Measurements from ENCODE around the gene BTD. TPM values are rescaled to one million over a fixed set of nuclear protein-coding genes. Genes with fewer than 3 reads are reported as not detected.

Gene BTD
- polyA plus RNA-seq, 3 donors from 2014 or later = 25.0 to 32.7 (median 32.3) TPM

GRCh38 chr3:15649341-15649740, 47.8 kb downstream of the BTD start:
- Mint-ChIP-seq H3K9me3 (peaks cover 0 to 2% (median under 1%) of the 10 kb centered on the region in 6 donors), H3K36me3 (peaks cover 5 to 21% (median 12%) of the 10 kb centered on the region in 3 donors), H3K4me3 (peak overlapping the region in 4 of 5 donors; percentile 8 to 48 (median 18)), H3K27ac (no peak overlapping the region), H3K27me3 (ENCODE audit: low read depth in 3 of 3) (peaks cover 8 to 14% (median 12%) of the 10 kb centered on the region in 3 donors), H3K4me1 (peaks cover 54 to 62% of the 10 kb centered on the region in 2 donors)
- DNase-seq = no peak

GRCh38 chr3:15649858-15650257, 48.3 kb downstream of the BTD start:
- peaks cover under 1 to 3% (median 2%) of the 10 kb centered on the region in 6 donors for H3K9me3 Mint-ChIP-seq
- H3K27me3 Mint-ChIP-seq (ENCODE audit: low read depth in 3 of 3) = peaks cover 8 to 14% (median 12%) of the 10 kb centered on the region in 3 donors
- peaks cover 51 to 57% of the 10 kb centered on the region in 2 donors for H3K4me1 Mint-ChIP-seq
- no peak for DNase-seq
- peak overlapping the region in 3 of 5 donors; percentile 14 to 48 (median 22) for H3K4me3 Mint-ChIP-seq
- no peak overlapping the region for H3K27ac Mint-ChIP-seq
- peaks cover 5 to 22% (median 12%) of the 10 kb centered on the region in 3 donors for H3K36me3 Mint-ChIP-seq

DNA sequence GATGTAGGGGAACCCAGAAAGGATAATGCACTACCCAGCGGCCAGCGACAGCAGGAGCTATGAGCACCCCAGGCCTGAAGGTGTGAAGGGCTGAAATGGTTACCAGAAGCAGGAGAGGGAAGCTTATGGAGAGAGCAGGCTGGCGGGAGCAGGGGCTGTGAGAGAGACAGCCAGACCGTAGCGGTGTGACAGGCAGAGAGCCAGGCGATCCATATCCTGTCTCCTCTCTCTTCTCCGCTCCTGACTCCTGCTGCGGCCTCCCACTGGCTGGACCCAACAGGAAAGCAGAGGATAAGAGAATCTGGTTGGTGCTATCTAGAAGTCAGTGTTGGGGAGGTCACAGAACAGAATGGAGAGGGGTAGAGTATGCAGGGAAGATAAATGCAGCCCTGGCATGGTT, 49.9 kb downstream of the BTD start:
- Mint-ChIP-seq H3K36me3 (peaks cover 9 to 26% (median 25%) of the 10 kb centered on the region in 3 donors), H3K9me3 (peaks cover 9 to 16% (median 13%) of the 10 kb centered on the region in 6 donors), H3K27ac (no peak overlapping the region), H3K27me3 (ENCODE audit: low read depth in 3 of 3) (peaks cover 8 to 17% (median 15%) of the 10 kb centered on the region in 3 donors), H3K4me3 (no peak overlapping the region), H3K4me1 (peaks cover 36 to 42% of the 10 kb centered on the region in 2 donors)
- no peak for DNase-seq

GRCh38 chr3:15653321-15653720, 51.8 kb downstream of the BTD start:
- H3K27ac Mint-ChIP-seq = no peak overlapping the region
- H3K27me3 Mint-ChIP-seq (ENCODE audit: low read depth in 3 of 3) = peaks cover 6 to 13% (median 7%) of the 10 kb centered on the region in 3 donors
- peaks cover 23 to 33% of the 10 kb centered on the region in 2 donors for H3K4me1 Mint-ChIP-seq
- peaks cover 16 to 25% (median 20%) of the 10 kb centered on the region in 6 donors for H3K9me3 Mint-ChIP-seq
- H3K4me3 Mint-ChIP-seq = no peak overlapping the region
- H3K36me3 Mint-ChIP-seq = peaks cover 14 to 31% (median 29%) of the 10 kb centered on the region in 3 donors
- no peak for DNase-seq

DNA sequence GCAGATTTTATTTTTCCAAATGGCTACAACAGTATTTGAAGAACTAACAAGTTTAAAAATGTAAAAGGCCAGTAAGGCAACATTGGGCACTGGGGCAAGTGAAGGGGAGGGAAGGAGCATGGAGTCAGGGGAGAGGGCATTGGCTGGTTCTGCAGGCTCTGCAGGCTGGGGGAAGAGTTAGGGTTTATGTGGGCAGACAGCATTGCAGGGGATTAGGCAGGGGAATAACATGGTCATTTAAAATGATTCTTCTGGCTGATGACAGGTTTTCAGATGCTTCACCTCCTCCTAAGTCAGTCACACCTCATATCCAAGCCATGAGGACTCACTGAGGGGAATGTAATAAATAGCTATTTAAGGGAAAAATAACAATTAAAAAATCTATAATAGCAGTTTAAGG, 52.6 kb downstream of the BTD start:
- Mint-ChIP-seq H3K27ac (peak overlapping the region in 1 of 6 donors; percentile 60), H3K4me1 (peaks cover 21 to 29% of the 10 kb centered on the region in 2 donors)
- DNase-seq = no peak

DNA sequence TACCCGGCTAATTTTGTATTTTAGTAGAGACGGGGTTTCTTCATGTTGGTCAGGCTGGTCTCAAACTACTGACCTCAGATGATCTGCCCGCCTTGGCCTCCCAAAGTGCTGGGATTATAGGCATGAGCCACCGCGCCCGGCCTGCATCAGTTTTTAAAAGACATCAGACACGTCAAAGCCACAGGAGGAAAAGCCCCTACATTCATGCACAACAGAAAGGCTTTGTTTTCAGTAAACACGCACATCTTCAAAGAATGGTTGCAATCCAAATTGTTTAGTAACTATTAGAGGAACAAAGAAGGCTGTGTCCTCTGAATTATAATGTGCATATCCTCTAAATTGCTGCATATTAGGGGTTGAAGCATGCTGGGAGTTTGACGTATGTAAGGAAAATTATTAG, 53.3 kb downstream of the BTD start:
- H3K36me3 Mint-ChIP-seq = peaks cover 14 to 35% (median 26%) of the 10 kb centered on the region in 3 donors
- H3K27me3 Mint-ChIP-seq (ENCODE audit: low read depth in 3 of 3) = peaks cover 6 to 13% (median 7%) of the 10 kb centered on the region in 3 donors
- H3K27ac Mint-ChIP-seq = no peak overlapping the region
- peaks cover 19 to 29% of the 10 kb centered on the region in 2 donors for H3K4me1 Mint-ChIP-seq
- H3K9me3 Mint-ChIP-seq = peaks cover 16 to 27% (median 20%) of the 10 kb centered on the region in 6 donors
- DNase-seq = no peak
- H3K4me3 Mint-ChIP-seq = no peak overlapping the region

More for the DNA sequence above, 52.6 kb downstream of the BTD start:
- Mint-ChIP-seq H3K27me3 (ENCODE audit: low read depth in 3 of 3) (peaks cover 6 to 13% (median 7%) of the 10 kb centered on the region in 3 donors), H3K4me3 (no peak overlapping the region), H3K9me3 (peaks cover 16 to 27% (median 20%) of the 10 kb centered on the region in 6 donors), H3K36me3 (peaks cover 14 to 35% (median 31%) of the 10 kb centered on the region in 3 donors)

DNA sequence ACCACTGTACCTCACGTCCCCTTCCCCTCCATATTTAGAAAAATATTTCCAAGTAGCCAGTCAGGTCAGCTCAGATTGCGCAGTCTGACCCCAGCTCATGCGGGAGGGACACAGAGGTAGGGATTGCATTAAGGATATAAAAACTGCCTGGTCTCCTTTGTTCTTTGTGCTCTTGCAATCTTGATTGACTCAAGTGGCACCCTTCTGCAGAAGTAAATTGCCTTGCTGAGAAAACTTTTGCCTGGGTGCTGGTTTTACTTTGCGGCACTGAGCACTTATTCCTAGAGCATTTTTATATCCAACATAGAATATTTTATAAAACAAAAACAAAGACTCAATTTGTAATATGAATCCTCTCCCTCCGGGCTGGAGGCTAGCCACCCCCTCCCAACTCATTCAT, 54.8 kb downstream of the BTD start:
- DNase-seq = no peak
- Mint-ChIP-seq H3K27ac (peak overlapping the region in 1 of 6 donors; percentile 5), H3K4me1 (peaks cover 18 to 22% of the 10 kb centered on the region in 2 donors), H3K4me3 (no peak overlapping the region), H3K27me3 (ENCODE audit: low read depth in 3 of 3) (peaks cover 3 to 12% (median 8%) of the 10 kb centered on the region in 3 donors), H3K36me3 (peaks cover 15 to 35% (median 23%) of the 10 kb centered on the region in 3 donors), H3K9me3 (peaks cover 16 to 27% (median 20%) of the 10 kb centered on the region in 6 donors)

GRCh38 chr3:15657016-15657415, 55.5 kb downstream of the BTD start:
- H3K36me3 Mint-ChIP-seq = peaks cover 21 to 35% (median 22%) of the 10 kb centered on the region in 3 donors
- no peak overlapping the region for H3K4me3 Mint-ChIP-seq
- H3K27me3 Mint-ChIP-seq (ENCODE audit: low read depth in 3 of 3) = peaks cover 1 to 17% (median 11%) of the 10 kb centered on the region in 3 donors
- peaks cover 18 to 22% of the 10 kb centered on the region in 2 donors for H3K4me1 Mint-ChIP-seq
- H3K9me3 Mint-ChIP-seq = peaks cover 16 to 27% (median 20%) of the 10 kb centered on the region in 6 donors
- H3K27ac Mint-ChIP-seq = no peak overlapping the region
- no peak for DNase-seq

DNA sequence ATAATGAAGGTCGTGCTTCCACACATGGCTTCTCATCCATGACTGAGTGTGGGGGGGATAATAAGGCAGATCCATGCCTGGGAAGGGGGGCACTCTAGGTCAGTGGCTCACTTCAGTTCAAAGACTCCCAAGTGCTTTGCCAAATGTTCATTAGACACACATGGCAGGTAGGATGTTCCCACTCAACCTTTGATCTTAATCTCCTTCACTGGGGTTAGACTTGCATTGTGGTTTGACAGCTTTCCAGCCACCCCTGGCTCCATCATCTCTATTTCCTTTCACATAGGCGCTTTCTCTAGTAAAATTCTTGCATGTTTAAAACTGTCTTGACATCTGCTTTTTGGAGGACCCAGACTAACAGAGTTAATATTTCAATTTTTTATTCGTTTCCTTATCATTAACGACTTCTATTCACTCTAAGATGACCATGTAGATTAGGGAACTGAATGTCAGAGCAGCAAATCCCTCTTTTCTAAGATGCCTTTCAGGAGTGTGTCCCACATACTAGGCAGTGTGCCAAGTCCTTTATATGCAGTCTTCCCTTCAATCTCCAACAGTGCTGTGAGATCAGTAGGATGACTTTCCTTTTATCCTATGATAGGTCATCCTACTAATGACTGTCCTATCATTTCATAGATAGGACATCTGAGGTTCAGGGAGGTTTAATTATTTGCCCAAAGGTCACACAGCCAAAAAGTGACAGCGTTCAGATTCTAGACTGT, 57.9 kb downstream of the BTD start:
- Mint-ChIP-seq H3K36me3 (peaks cover 21 to 27% (median 22%) of the 10 kb centered on the region in 3 donors), H3K4me1 (peaks cover 18 to 22% of the 10 kb centered on the region in 2 donors), H3K27ac (no peak overlapping the region), H3K9me3 (peaks cover 17 to 25% (median 20%) of the 10 kb centered on the region in 6 donors), H3K27me3 (ENCODE audit: low read depth in 3 of 3) (peaks cover 4 to 15% (median 9%) of the 10 kb centered on the region in 3 donors), H3K4me3 (no peak overlapping the region)
- DNase-seq = no peak

GRCh38 chr3:15660055-15660935, 58.8 kb downstream of the BTD start:
- Mint-ChIP-seq H3K27me3 (ENCODE audit: low read depth in 3 of 3) (peaks cover 4 to 17% (median 9%) of the 10 kb centered on the region in 3 donors), H3K36me3 (peaks cover 19 to 29% (median 21%) of the 10 kb centered on the region in 3 donors), H3K4me1 (peaks cover 18 to 22% of the 10 kb centered on the region in 2 donors), H3K9me3 (peaks cover 14 to 21% (median 14%) of the 10 kb centered on the region in 6 donors), H3K4me3 (no peak overlapping the region), H3K27ac (no peak overlapping the region)
- DNase-seq = no peak

- Mint-ChIP-seq H3K4me1 (peaks cover 25 to 34% of the 10 kb centered on the region in 2 donors), H3K9me3 (peaks cover 0 to 5% (median 0%) of the 10 kb centered on the region in 6 donors)
Observed at GRCh38 chr3:15664144-15664543, 62.6 kb downstream of the BTD start.

DNA sequence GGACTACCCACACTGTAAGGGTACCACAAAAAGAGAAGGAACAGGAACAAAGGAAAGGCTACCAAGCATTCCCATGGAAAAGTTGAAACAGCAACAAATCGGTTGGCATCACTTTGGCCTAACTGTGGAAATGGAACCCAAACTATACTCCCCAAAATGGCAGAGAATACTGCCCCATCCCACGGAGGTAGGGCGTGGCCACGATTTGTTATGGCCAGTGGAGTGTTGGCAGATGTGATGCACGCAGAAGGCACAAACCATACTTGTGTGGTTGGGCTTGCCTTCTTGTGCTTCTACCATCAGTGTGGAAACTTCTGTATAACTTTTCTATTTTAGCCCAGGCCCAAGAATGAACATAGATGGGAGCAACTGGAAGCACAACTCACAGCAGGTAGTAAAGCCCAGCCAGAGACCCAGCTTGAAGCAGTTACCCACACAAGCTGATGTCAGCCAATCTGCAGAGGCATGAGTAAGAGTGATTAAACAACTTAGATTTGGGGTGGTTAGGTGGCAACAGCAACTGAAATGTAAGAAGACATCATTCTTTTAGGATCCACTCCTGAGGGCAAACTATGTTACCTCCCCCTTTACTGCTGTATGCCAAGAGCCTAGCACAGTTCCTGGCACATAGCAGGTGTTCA, 64.1 kb downstream of the BTD start:
- no peak for DNase-seq
- peaks cover 4 to 12% (median 8%) of the 10 kb centered on the region in 3 donors for H3K27me3 Mint-ChIP-seq (ENCODE audit: low read depth in 3 of 3)
- no peak overlapping the region for H3K27ac Mint-ChIP-seq
- no peak overlapping the region for H3K4me3 Mint-ChIP-seq
- peaks cover 0 to 5% (median 0%) of the 10 kb centered on the region in 6 donors for H3K9me3 Mint-ChIP-seq
- H3K36me3 Mint-ChIP-seq = peaks cover 17 to 33% (median 22%) of the 10 kb centered on the region in 3 donors
- peaks cover 19 to 26% of the 10 kb centered on the region in 2 donors for H3K4me1 Mint-ChIP-seq

More at GRCh38 chr3:15664144-15664543, 62.6 kb downstream of the BTD start:
- peaks cover 12 to 23% (median 15%) of the 10 kb centered on the region in 3 donors for H3K36me3 Mint-ChIP-seq
- H3K27ac Mint-ChIP-seq = no peak overlapping the region
- no peak overlapping the region for H3K4me3 Mint-ChIP-seq
- H3K27me3 Mint-ChIP-seq (ENCODE audit: low read depth in 3 of 3) = peaks cover 4 to 14% (median 8%) of the 10 kb centered on the region in 3 donors
- no peak for DNase-seq

GRCh38 chr3:15666277-15666676, 64.7 kb downstream of the BTD start:
- Mint-ChIP-seq H3K27ac (peak overlapping the region in 1 of 6 donors; percentile 41), H3K27me3 (ENCODE audit: low read depth in 3 of 3) (peaks cover 4 to 11% (median 8%) of the 10 kb centered on the region in 3 donors)
- no peak for DNase-seq

More at GRCh38 chr3:15666277-15666676, 64.7 kb downstream of the BTD start:
- Mint-ChIP-seq H3K36me3 (peaks cover 17 to 40% (median 25%) of the 10 kb centered on the region in 3 donors), H3K4me1 (peaks cover 19 to 26% of the 10 kb centered on the region in 2 donors), H3K9me3 (peaks cover 0 to 5% (median 0%) of the 10 kb centered on the region in 6 donors), H3K4me3 (no peak overlapping the region)

All from immature natural killer cell (primary cell).